ENCODE data around the gene PCNX2. TPM values are rescaled to one million over a fixed set of nuclear protein-coding genes. Genes with fewer than 3 reads are reported as not detected.

PCNX2 gene
- total RNA-seq, 1 experiment from 2014 or later, result 15.3 TPM

GRCh38 chr1:232962761-232963745, 332.5 kb downstream of the PCNX2 start:
- DNase-seq (ENCODE audit: low read depth, low spot score), result no peak
- ChIA-PET CTCF (no interaction called here), POLR2A (no interaction called here), RAD21 (ENCODE audit: low non-redundant PET in 1 of 2, low total read pairs in 2 of 2, uncharacterized antibody in 2 of 2, unreplicated experiment in 2 of 2) (no interaction called here)
- H2AFZ ChIP-seq (ENCODE audit: low read depth, low read length, poor library complexity, severe bottlenecking), result no peak overlapping the region
- intact Hi-C loops (cut with micrococcal nuclease), result no loop called here
- H4K20me1 ChIP-seq (ENCODE audit: insufficient read depth), result no peaks in the 10 kb centered on the region
- H3K9me2 ChIP-seq (ENCODE audit: insufficient read depth), result no peaks in the 10 kb centered on the region
- H3K4me1 ChIP-seq (ENCODE audit: control insufficient read depth in 1 of 2, insufficient read depth in 2 of 2, low read length in 2 of 2), result no peaks in the 10 kb centered on the region
- no peak overlapping the region for H3K9ac ChIP-seq (ENCODE audit: low read length)
- no peak overlapping the region for H3K27ac ChIP-seq (ENCODE audit: low read depth, low read length)
- BruUV-seq (replicated peaks), result no TSS peak
- H3K4me2 ChIP-seq (ENCODE audit: low read length), result no peak overlapping the region
- H3K9me3 ChIP-seq (ENCODE audit: control insufficient read depth in 1 of 2, insufficient read depth in 1 of 2, low read depth in 1 of 2, low read length in 2 of 2), result peaks cover 0 to 3% of the 10 kb centered on the region in 2 experiments; a peak in 1 of 4 replicates
- no peaks in the 10 kb centered on the region for H3K27me3 ChIP-seq (ENCODE audit: insufficient read depth, low read length)
- peaks cover 2 to 7% of the 10 kb centered on the region in 2 experiments; a peak in 2 of 4 replicates for H3K36me3 ChIP-seq (ENCODE audit: control insufficient read depth in 1 of 2, insufficient read depth in 2 of 2, low read length in 2 of 2)
- H3K79me2 ChIP-seq (ENCODE audit: insufficient read depth, low read length), result 0 out of 2 replicates have a peak, but pooled peaks cover 5% of the 10 kb centered on the region
- no peak for ATAC-seq
- no peak overlapping the region for H3K4me3 ChIP-seq (replicated peaks in 1 of 2; ENCODE audit: low read depth in 1 of 2, low read length in 2 of 2)
- no peak for TF ChIP-seq POLR2AphosphoS5 (IDR thresholded peaks at IDR 0.05; ENCODE audit: low read depth, low read length)
- no peak for TF ChIP-seq ZNF274 (IDR thresholded peaks at IDR 0.05; ENCODE audit: low read depth, low read length)
- TF ChIP-seq ELF1 (IDR thresholded peaks at IDR 0.05; ENCODE audit: borderline replicate concordance, low read depth), result no peak
- TF ChIP-seq FOSL1 (IDR thresholded peaks at IDR 0.05; ENCODE audit: low read depth), result no peak
- TF ChIP-seq SRF (IDR thresholded peaks at IDR 0.05; ENCODE audit: low read depth), result no peak
- TF ChIP-seq SP1 (IDR thresholded peaks at IDR 0.05; ENCODE audit: low read depth), result no peak
- TF ChIP-seq CBX3 (IDR thresholded peaks at IDR 0.05; ENCODE audit: low read depth), result no peak
- TF ChIP-seq ZFX (IDR thresholded peaks at IDR 0.05), result no peak
- TF ChIP-seq CEBPB (IDR thresholded peaks at IDR 0.05; ENCODE audit: low read depth), result no peak
- TF ChIP-seq REST (IDR thresholded peaks at IDR 0.05; ENCODE audit: low read depth), result no peak
- no peak for TF ChIP-seq SIN3A (IDR thresholded peaks at IDR 0.05; ENCODE audit: low read depth)
- TF ChIP-seq, protein P1, sequence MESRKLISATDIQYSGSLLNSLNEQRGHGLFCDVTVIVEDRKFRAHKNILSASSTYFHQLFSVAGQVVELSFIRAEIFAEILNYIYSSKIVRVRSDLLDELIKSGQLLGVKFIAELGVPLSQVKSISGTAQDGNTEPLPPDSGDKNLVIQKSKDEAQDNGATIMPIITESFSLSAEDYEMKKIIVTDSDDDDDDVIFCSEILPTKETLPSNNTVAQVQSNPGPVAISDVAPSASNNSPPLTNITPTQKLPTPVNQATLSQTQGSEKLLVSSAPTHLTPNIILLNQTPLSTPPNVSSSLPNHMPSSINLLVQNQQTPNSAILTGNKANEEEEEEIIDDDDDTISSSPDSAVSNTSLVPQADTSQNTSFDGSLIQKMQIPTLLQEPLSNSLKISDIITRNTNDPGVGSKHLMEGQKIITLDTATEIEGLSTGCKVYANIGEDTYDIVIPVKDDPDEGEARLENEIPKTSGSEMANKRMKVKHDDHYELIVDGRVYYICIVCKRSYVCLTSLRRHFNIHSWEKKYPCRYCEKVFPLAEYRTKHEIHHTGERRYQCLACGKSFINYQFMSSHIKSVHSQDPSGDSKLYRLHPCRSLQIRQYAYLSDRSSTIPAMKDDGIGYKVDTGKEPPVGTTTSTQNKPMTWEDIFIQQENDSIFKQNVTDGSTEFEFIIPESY (IDR thresholded peaks at IDR 0.05; ENCODE audit: extremely low read depth, insufficient replicate concordance, low read length), result no peak
- TF ChIP-seq MAX (IDR thresholded peaks at IDR 0.05), result no peak

All from HCT116 (cell line).